Measurements from ENCODE around the gene KRT33B. TPM values are rescaled to one million over a fixed set of nuclear protein-coding genes. Genes with fewer than 3 reads are reported as not detected.
A peak's percentile ranks its signal among the peaks of the same experiment; 100 is the strongest.

KRT33B gene
- total and polyA plus RNA-seq, 2 of the 13 experiments (the other 11 are each of a cell fraction or from before 2014, with no cell fraction given), result not detected

- TF ChIP-seq ARNT2 (CRISPR knock-in tag; IDR thresholded peaks at IDR 0.05; ENCODE audit: low read depth) (no peak), SNAPC5 (CRISPR knock-in tag; IDR thresholded peaks at IDR 0.05; ENCODE audit: borderline replicate concordance) (no peak), BORCS8-MEF2B (CRISPR knock-in tag; IDR thresholded peaks at IDR 0.05) (no peak), TEAD2 (CRISPR knock-in tag; IDR thresholded peaks at IDR 0.05) (no peak), ZNF44 (CRISPR knock-in tag; IDR thresholded peaks at IDR 0.05) (no peak), ZNF496 (CRISPR knock-in tag; IDR thresholded peaks at IDR 0.05; ENCODE audit: insufficient replicate concordance) (no peak), ZNF552 (CRISPR knock-in tag; IDR thresholded peaks at IDR 0.05; ENCODE audit: borderline replicate concordance) (no peak), XRCC5 (optimal IDR thresholded peaks at IDR 0.05; ENCODE audit: low read length) (no peak), ZNF329 (CRISPR knock-in tag; IDR thresholded peaks at IDR 0.05; ENCODE audit: low read depth) (no peak), SMAD1 (CRISPR knock-in tag; IDR thresholded peaks at IDR 0.05; ENCODE audit: borderline replicate concordance, low read depth) (no peak), NCOA1 (CRISPR knock-in tag; IDR thresholded peaks at IDR 0.05) (0 out of 2 replicates have a peak, but pooled peaks have one; percentile 47), CEBPB (IDR thresholded peaks at IDR 0.05; ENCODE audit: borderline replicate concordance, low read depth, low read length) (no peak), SIX1 (CRISPR knock-in tag; IDR thresholded peaks at IDR 0.05; ENCODE audit: borderline replicate concordance) (no peak), ZNF484 (CRISPR knock-in tag; IDR thresholded peaks at IDR 0.05; ENCODE audit: borderline replicate concordance, low read depth) (no peak), ZNF678 (CRISPR knock-in tag; IDR thresholded peaks at IDR 0.05) (no peak), DMAP1 (CRISPR knock-in tag; IDR thresholded peaks at IDR 0.05) (no peak), PRMT3 (CRISPR knock-in tag; IDR thresholded peaks at IDR 0.05; ENCODE audit: borderline replicate concordance, low read depth) (no peak), U2AF1 (optimal IDR thresholded peaks at IDR 0.05; ENCODE audit: low read depth, low read length) (no peak), ZNF660 (CRISPR knock-in tag; IDR thresholded peaks at IDR 0.05; ENCODE audit: borderline replicate concordance, low read depth) (no peak), IRX3 (CRISPR knock-in tag; IDR thresholded peaks at IDR 0.05; ENCODE audit: borderline replicate concordance, low read depth) (no peak), ZNF547 (CRISPR knock-in tag; IDR thresholded peaks at IDR 0.05) (no peak), NR2F2 (IDR thresholded peaks at IDR 0.05; ENCODE audit: borderline replicate concordance, low read depth) (no peak), NR0B2 (CRISPR knock-in tag; IDR thresholded peaks at IDR 0.05) (no peak), REL (CRISPR knock-in tag; conservative IDR thresholded peaks at IDR 0.05) (no peak), PHF5A (CRISPR knock-in tag; IDR thresholded peaks at IDR 0.05; ENCODE audit: low read depth, unreplicated experiment) (peak; percentile 57), ELF3 (CRISPR knock-in tag; IDR thresholded peaks at IDR 0.05) (peak; percentile 84), ATM (IDR thresholded peaks at IDR 0.05; ENCODE audit: borderline replicate concordance) (no peak), CEBPG (CRISPR knock-in tag; IDR thresholded peaks at IDR 0.05) (no peak), EEA1 (CRISPR knock-in tag; IDR thresholded peaks at IDR 0.05; ENCODE audit: borderline replicate concordance) (no peak), HOXA5 (CRISPR knock-in tag; IDR thresholded peaks at IDR 0.05) (no peak)
- TF ChIP-seq, protein P1, sequence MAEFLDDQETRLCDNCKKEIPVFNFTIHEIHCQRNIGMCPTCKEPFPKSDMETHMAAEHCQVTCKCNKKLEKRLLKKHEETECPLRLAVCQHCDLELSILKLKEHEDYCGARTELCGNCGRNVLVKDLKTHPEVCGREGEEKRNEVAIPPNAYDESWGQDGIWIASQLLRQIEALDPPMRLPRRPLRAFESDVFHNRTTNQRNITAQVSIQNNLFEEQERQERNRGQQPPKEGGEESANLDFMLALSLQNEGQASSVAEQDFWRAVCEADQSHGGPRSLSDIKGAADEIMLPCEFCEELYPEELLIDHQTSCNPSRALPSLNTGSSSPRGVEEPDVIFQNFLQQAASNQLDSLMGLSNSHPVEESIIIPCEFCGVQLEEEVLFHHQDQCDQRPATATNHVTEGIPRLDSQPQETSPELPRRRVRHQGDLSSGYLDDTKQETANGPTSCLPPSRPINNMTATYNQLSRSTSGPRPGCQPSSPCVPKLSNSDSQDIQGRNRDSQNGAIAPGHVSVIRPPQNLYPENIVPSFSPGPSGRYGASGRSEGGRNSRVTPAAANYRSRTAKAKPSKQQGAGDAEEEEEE (CRISPR knock-in tag; IDR thresholded peaks at IDR 0.05; ENCODE audit: borderline replicate concordance), result no peak
These were observed 46.3 kb upstream of the KRT33B start (continued) for GRCh38 chr17:41415833-41416335.
